Liver (tissue), 9 donors: ENCODE data around the gene ERC2. TPM values are rescaled to one million over a fixed set of nuclear protein-coding genes. Genes with fewer than 3 reads are reported as not detected.

ENCODE experiments used
- DNase-seq: peaks from one replicate; pipeline ENCODE4 v3.0.0-alpha.2; 2017; ENCODE audit warnings: low spot score
- H3K27ac ChIP-seq, 2 donors: one replicate each; pipeline ENCODE4 v1.7.0; 2013; ENCODE audit warnings: inconsistent platforms in 2 of 2, low read length in 2 of 2, control low read depth in 1 of 2, low read depth in 1 of 2, mild to moderate bottlenecking in 1 of 2
- H3K27me3 ChIP-seq, 4 donors: one replicate each; pipeline versions ENCODE4 v1.6.1 to v1.7.0; 2013; ENCODE audit warnings: low read length in 3 of 4, inconsistent platforms in 1 of 4, mild to moderate bottlenecking in 1 of 4, moderate library complexity in 1 of 4; ENCODE audit not compliant: control insufficient read depth in 4 of 4, insufficient read depth in 4 of 4
- H3K36me3 ChIP-seq, 4 donors: one replicate each; pipeline versions ENCODE4 v1.6.1 to v1.7.0; 2013; ENCODE audit warnings: low read length in 3 of 4, mild to moderate bottlenecking in 3 of 4, low read depth in 1 of 4, moderate library complexity in 1 of 4; ENCODE audit not compliant: control insufficient read depth in 4 of 4, insufficient read depth in 3 of 4
- H3K4me1 ChIP-seq, 4 donors: one replicate each; pipeline versions ENCODE4 v1.6.1 to v1.7.0; 2013; ENCODE audit warnings: low read length in 3 of 4, mild to moderate bottlenecking in 3 of 4, moderate library complexity in 1 of 4; ENCODE audit not compliant: control insufficient read depth in 4 of 4, insufficient read depth in 4 of 4
- H3K4me3 ChIP-seq, 3 donors: one replicate each; pipeline versions ENCODE4 v1.6.1 to v1.7.0; 2013; ENCODE audit warnings: low read length in 3 of 3, control low read depth in 1 of 3, low read depth in 1 of 3, mild to moderate bottlenecking in 1 of 3
- H3K9ac ChIP-seq, 2 donors: one replicate each; pipeline ENCODE4 v1.7.0; 2013; ENCODE audit warnings: low read length in 2 of 2, mild to moderate bottlenecking in 2 of 2, moderate library complexity in 2 of 2, control low read depth in 1 of 2, low read depth in 1 of 2
- H3K9me3 ChIP-seq, 4 donors: one replicate each; pipeline versions ENCODE4 v1.6.1 to v1.7.0; 2013; ENCODE audit warnings: low read length in 3 of 4; ENCODE audit not compliant: control insufficient read depth in 4 of 4
- EGR1 ChIP-seq, 2 donors: IDR thresholded peaks; 2 replicates each; pipeline ENCODE4 v1.6.1; 2016 to 2018; ENCODE audit warnings: antibody characterized with exemption in 2 of 2, low read depth in 2 of 2
- FOXA1 ChIP-seq: IDR thresholded peaks from 2 replicates; pipeline ENCODE4 v1.6.1; 2016; ENCODE audit warnings: antibody characterized with exemption
- FOXA2 ChIP-seq: IDR thresholded peaks from 2 replicates; pipeline ENCODE4 v1.6.1; 2016; ENCODE audit warnings: antibody characterized with exemption
- GABPA ChIP-seq, 2 donors: IDR thresholded peaks in 1 of 2; conservative IDR thresholded peaks in 1 of 2; 2 replicates each; pipeline ENCODE4 v1.6.1; 2016; ENCODE audit warnings: antibody characterized with exemption in 2 of 2, mild to moderate bottlenecking in 1 of 2, moderate library complexity in 1 of 2
- HNF4A ChIP-seq, 2 donors: conservative IDR thresholded peaks; 2 replicates each; pipeline ENCODE4 v1.6.1; 2016; ENCODE audit warnings: antibody characterized with exemption in 2 of 2, mild to moderate bottlenecking in 2 of 2
- HNF4G ChIP-seq: IDR thresholded peaks from 2 replicates; pipeline ENCODE4 v1.6.1; 2016; ENCODE audit warnings: antibody characterized with exemption
- JUND ChIP-seq, 2 donors: IDR thresholded peaks; 2 replicates each; pipeline ENCODE4 v1.6.1; 2016; ENCODE audit warnings: antibody characterized with exemption in 2 of 2
- NR2F2 ChIP-seq: IDR thresholded peaks from 2 replicates; pipeline ENCODE4 v1.6.1; 2016; ENCODE audit warnings: antibody characterized with exemption
- RAD21 ChIP-seq, 2 donors: IDR thresholded peaks; 2 replicates each; pipeline ENCODE4 v1.6.1; 2016; ENCODE audit warnings: antibody characterized with exemption in 2 of 2, mild to moderate bottlenecking in 2 of 2
- RXRA ChIP-seq, 2 donors: IDR thresholded peaks; 2 replicates each; pipeline ENCODE4 v1.6.1; 2017 to 2018; ENCODE audit warnings: antibody characterized with exemption in 2 of 2, mild to moderate bottlenecking in 1 of 2
- SP1 ChIP-seq: IDR thresholded peaks from 2 replicates; pipeline ENCODE4 v1.6.1; 2018; ENCODE audit warnings: antibody characterized with exemption, mild to moderate bottlenecking
- TAF1 ChIP-seq: conservative IDR thresholded peaks from 2 replicates; pipeline ENCODE4 v1.6.1; 2016; ENCODE audit warnings: antibody characterized with exemption, mild to moderate bottlenecking
- YY1 ChIP-seq: IDR thresholded peaks from 2 replicates; pipeline ENCODE4 v1.6.1; 2016; ENCODE audit warnings: antibody characterized with exemption, mild to moderate bottlenecking
- WGBS: extraction: QIAGEN DNeasy Blood & Tissue Kit; methylation state at CpG from one replicate; pipeline ENCODE4 v1.1.7; 2013; 5-methylcytosine and 5-hydroxymethylcytosine counted together
- polyA plus RNA-seq, 2 donors: library from polyadenylated mRNA; stranded (reverse) in 1 of 2; unstranded in 1 of 2; fragments of 200-250 nt in 1 of 2; fragments of >200 nt in 1 of 2; fragmentation: Nextera tagmentation in 1 of 2; extraction: Ambion mirVana in 1 of 2; gene quantifications; one replicate each; pipeline versions ENCODE4 v1.2.1 to v1.2.3, GENCODE V29; 2013 to 2015
- total RNA-seq, 2 donors: library from RNA; depleted of rRNA; stranded (reverse); fragments of >200 nt; gene quantifications; one replicate each; pipeline ENCODE4 v1.2.3, GENCODE V29; 2014
- TF ChIP-seq, protein P1 (sequence below): IDR thresholded peaks from 2 replicates; pipeline ENCODE4 v1.6.1; 2016; ENCODE audit warnings: antibody characterized with exemption, mild to moderate bottlenecking
- TF ChIP-seq, protein P2 (sequence below): IDR thresholded peaks from 2 replicates; pipeline ENCODE4 v1.6.1; 2016; ENCODE audit warnings: antibody characterized with exemption
- TF ChIP-seq, protein P3 (sequence below): fragments of 150-350 bp; IDR thresholded peaks from 2 replicates; pipeline ENCODE4 v1.5.1; 2017; ENCODE audit warnings: improper control_type of control experiment, low read depth, low read length; ENCODE audit not compliant: missing input control
- TF ChIP-seq, protein P4 (sequence below): IDR thresholded peaks from 2 replicates; pipeline ENCODE4 v1.6.1; 2016; ENCODE audit warnings: antibody characterized with exemption
- TF ChIP-seq, protein P5 (sequence below): IDR thresholded peaks from 2 replicates; pipeline ENCODE4 v1.6.1; 2016; ENCODE audit warnings: antibody characterized with exemption
- donor health status: healthy.
- donor health status: healthy.
- donor health status: healthy.
- donor health status: healthy.
- donor health status: healthy.

The ERC2 gene
- total and polyA plus RNA-seq, 4 donors = 0.14 to 0.25 TPM; not detected in 2

DNA sequence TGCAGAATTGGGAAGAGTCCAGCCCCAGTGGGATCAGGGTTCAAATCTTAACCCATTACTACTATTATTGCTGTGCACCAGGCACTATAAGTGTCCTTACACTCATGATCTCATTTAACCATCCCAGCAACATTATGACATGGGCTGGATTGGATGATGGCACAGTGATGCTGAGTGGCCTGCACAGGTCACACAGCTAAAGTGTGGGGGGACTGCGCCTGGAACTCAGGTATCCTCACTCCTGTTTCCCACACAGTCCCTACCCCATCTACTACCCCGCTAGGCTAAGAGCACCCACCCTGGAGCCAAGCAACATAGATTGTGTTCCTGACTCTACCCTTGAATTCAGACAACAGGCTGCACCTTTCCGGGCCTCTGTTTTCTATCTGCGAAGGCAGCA is 997.2 kb downstream of the ERC2 start:
- no peak for TF ChIP-seq JUND (IDR thresholded peaks at IDR 0.05)
- TF ChIP-seq, protein P1, sequence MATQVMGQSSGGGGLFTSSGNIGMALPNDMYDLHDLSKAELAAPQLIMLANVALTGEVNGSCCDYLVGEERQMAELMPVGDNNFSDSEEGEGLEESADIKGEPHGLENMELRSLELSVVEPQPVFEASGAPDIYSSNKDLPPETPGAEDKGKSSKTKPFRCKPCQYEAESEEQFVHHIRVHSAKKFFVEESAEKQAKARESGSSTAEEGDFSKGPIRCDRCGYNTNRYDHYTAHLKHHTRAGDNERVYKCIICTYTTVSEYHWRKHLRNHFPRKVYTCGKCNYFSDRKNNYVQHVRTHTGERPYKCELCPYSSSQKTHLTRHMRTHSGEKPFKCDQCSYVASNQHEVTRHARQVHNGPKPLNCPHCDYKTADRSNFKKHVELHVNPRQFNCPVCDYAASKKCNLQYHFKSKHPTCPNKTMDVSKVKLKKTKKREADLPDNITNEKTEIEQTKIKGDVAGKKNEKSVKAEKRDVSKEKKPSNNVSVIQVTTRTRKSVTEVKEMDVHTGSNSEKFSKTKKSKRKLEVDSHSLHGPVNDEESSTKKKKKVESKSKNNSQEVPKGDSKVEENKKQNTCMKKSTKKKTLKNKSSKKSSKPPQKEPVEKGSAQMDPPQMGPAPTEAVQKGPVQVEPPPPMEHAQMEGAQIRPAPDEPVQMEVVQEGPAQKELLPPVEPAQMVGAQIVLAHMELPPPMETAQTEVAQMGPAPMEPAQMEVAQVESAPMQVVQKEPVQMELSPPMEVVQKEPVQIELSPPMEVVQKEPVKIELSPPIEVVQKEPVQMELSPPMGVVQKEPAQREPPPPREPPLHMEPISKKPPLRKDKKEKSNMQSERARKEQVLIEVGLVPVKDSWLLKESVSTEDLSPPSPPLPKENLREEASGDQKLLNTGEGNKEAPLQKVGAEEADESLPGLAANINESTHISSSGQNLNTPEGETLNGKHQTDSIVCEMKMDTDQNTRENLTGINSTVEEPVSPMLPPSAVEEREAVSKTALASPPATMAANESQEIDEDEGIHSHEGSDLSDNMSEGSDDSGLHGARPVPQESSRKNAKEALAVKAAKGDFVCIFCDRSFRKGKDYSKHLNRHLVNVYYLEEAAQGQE = no peak
- TF ChIP-seq GABPA (IDR thresholded peaks at IDR 0.05 in 1 of 2, conservative IDR thresholded peaks at IDR 0.05 in 1 of 2) = no peak
- TF ChIP-seq HNF4G = no peak
- TF ChIP-seq, protein P2, sequence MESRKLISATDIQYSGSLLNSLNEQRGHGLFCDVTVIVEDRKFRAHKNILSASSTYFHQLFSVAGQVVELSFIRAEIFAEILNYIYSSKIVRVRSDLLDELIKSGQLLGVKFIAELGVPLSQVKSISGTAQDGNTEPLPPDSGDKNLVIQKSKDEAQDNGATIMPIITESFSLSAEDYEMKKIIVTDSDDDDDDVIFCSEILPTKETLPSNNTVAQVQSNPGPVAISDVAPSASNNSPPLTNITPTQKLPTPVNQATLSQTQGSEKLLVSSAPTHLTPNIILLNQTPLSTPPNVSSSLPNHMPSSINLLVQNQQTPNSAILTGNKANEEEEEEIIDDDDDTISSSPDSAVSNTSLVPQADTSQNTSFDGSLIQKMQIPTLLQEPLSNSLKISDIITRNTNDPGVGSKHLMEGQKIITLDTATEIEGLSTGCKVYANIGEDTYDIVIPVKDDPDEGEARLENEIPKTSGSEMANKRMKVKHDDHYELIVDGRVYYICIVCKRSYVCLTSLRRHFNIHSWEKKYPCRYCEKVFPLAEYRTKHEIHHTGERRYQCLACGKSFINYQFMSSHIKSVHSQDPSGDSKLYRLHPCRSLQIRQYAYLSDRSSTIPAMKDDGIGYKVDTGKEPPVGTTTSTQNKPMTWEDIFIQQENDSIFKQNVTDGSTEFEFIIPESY = no peak
- TF ChIP-seq, protein P3, sequence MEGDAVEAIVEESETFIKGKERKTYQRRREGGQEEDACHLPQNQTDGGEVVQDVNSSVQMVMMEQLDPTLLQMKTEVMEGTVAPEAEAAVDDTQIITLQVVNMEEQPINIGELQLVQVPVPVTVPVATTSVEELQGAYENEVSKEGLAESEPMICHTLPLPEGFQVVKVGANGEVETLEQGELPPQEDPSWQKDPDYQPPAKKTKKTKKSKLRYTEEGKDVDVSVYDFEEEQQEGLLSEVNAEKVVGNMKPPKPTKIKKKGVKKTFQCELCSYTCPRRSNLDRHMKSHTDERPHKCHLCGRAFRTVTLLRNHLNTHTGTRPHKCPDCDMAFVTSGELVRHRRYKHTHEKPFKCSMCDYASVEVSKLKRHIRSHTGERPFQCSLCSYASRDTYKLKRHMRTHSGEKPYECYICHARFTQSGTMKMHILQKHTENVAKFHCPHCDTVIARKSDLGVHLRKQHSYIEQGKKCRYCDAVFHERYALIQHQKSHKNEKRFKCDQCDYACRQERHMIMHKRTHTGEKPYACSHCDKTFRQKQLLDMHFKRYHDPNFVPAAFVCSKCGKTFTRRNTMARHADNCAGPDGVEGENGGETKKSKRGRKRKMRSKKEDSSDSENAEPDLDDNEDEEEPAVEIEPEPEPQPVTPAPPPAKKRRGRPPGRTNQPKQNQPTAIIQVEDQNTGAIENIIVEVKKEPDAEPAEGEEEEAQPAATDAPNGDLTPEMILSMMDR = no peak
- no peak for TF ChIP-seq RAD21 (IDR thresholded peaks at IDR 0.05)
- TF ChIP-seq EGR1 (IDR thresholded peaks at IDR 0.05; ENCODE audit: low read depth in 2 of 2) = no peak
- no peak for TF ChIP-seq RXRA (IDR thresholded peaks at IDR 0.05)
- no peak for TF ChIP-seq YY1
- TF ChIP-seq FOXA2 = no peak
- no peak for TF ChIP-seq HNF4A (conservative IDR thresholded peaks at IDR 0.05)
- TF ChIP-seq FOXA1 = no peak
- no peak for TF ChIP-seq TAF1
- no peak for TF ChIP-seq NR2F2
- TF ChIP-seq, protein P4, sequence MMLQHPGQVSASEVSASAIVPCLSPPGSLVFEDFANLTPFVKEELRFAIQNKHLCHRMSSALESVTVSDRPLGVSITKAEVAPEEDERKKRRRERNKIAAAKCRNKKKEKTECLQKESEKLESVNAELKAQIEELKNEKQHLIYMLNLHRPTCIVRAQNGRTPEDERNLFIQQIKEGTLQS = no peak
- TF ChIP-seq SP1 = no peak
- TF ChIP-seq, protein P5, sequence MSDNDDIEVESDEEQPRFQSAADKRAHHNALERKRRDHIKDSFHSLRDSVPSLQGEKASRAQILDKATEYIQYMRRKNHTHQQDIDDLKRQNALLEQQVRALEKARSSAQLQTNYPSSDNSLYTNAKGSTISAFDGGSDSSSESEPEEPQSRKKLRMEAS = no peak
- Histone ChIP-seq H3K4me1 (no peaks in the 10 kb centered on the region), H3K36me3 (peaks cover 0 to 6% (median 4%) of the 10 kb centered on the region in 4 donors), H3K9ac (no peak overlapping the region), H3K27me3 (no peaks in the 10 kb centered on the region), H3K9me3 (no peaks in the 10 kb centered on the region), H3K27ac (no peak overlapping the region), H3K4me3 (no peak overlapping the region)
- WGBS = 89% methylated on average over 4 of the region's 4 CpGs
- no peak for DNase-seq
